GM21723 (cell line): ENCODE data around the gene SNAI3.

Experiments used
- ATAC-seq: cut with Tn5 transposase; IDR thresholded peaks from one replicate; pipeline ENCODE4 v1.9.1; 2021; ENCODE audit warnings: mild to moderate bottlenecking, moderate library complexity; ENCODE audit not compliant: unreplicated experiment

SNAI3 gene

DNA sequence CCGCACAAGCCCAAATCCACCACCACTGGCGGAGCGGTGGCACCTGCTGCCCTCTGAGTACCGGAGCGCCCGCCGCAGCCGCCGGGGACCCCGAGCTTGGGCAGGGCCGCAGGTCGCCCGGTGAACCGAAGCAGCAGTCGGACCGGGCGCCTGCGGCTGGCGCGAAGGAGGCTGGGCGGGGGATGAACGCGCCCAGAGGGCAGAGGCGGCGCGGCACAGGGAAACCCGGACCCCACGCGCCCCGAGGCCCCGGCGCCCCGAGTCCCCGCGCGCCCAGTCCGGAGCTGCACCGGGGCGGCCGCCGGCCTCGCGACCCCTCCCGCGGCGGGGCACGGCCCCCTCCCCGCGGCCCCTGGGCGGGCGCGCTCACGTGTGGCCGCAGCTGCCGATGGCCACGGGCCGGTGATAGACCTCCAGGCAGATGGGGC, 19.5 kb upstream of the SNAI3 start:
- ATAC-seq = peak; percentile 22

DNA sequence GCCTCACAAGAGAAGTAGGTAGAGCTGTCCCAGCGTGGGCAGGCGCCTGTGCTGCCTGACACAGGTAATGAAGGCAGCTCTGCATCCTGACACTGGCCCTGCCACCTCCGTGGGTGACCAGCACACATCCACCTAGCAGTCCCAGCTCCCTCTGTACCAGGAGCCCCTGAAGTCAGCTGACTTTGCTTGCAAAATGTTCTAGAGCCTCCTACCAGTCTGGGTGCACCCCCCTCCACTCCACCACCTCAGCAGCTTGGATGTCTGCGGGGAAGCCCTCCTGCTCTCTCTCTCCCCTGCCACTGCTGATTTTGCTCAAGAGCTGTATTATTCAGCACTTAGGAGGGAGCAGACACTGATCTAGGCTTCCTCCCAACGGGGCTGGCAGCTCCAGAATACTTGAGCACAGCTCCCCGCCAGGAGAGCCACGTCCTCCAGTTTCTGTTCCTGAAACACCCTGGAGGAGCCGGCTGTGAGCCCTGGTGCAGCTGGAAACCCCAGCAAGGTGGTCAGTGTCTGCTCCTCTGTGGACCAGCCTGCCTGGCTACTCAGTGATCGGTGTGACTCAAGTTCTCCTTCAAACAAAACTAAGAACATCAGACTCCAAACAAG, 18.9 kb upstream of the SNAI3 start:
- ATAC-seq = no peak

DNA sequence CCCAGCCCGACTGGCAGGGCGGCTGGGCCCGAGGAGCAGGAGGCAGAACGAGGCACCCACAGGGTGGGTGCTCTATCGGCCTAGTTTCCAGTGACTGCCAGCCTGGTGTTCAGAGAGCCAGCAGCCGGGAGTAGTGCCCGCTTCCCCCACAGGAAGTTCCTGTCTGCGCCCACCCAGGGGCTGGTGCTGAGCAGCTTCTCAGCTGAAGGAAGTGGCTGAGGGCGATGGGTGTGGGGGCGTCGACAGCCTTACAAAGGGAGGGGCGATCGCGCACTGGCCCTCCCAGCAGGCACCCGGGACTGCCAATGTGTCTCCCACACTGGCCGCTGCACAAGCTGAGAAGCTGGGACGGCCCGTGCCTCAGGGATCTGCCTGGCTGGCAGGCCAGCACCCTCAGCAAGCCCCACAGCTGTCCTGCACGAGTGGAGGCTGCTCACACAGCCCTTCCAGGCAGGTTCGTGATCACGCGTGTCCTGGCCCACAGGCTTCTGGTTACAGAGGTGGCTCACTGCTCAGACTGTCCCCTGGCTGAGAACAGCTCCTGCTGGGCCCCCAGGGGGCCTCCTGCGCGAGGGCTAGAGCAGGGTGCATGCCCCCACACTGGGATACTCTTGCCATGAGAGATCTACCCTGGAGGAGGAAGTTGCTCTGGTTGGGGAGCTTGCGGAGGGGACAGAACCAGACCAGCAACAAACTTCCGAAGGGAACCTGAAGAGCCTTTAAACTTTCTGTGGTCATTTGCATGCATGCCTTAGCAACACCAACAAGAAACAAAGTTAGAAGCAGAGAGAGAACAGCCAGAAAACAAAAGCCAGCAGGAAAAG, 17.4 kb upstream of the SNAI3 start:
- ATAC-seq = no peak

DNA sequence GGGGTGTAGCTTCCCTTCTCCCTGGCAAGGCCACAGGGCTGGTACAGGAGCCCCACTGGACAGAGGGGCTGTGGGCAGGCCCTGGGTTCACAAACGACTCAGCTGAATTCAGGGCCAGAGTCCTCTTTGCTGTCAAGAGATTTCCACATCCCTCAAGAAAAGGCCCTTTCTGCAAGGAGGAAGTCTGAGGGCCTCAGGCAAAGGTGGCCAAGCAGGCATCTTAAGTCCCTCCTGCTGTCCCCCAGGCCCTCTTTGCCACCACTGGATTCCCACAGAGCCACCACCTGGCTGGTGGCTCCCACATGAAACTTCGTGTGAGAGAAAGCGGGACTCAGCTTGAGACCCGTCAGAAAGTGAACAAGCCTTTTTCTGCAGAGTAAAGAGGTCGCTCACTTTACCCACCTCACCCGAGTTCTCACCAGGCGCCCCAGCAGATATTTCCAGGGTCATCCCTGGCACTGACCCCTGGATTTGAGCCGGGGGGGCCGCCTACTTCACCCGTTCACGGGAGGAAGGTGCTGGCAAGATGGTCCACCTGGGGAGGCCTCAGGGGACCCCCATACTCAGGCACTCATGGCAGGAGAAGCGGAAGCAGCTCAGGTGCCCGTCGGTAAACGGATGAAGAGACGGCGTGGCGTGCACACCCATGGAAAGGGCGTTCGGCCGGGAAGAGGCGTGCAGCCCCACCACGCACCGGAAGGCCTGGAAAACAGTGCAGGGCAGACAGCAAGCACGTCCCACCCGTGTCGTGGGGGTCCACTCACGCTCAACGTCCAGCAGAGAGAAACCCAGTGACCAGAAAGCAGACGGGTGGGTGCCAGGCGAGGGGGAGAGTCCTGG, 16.3 kb upstream of the SNAI3 start:
- no peak for ATAC-seq

DNA sequence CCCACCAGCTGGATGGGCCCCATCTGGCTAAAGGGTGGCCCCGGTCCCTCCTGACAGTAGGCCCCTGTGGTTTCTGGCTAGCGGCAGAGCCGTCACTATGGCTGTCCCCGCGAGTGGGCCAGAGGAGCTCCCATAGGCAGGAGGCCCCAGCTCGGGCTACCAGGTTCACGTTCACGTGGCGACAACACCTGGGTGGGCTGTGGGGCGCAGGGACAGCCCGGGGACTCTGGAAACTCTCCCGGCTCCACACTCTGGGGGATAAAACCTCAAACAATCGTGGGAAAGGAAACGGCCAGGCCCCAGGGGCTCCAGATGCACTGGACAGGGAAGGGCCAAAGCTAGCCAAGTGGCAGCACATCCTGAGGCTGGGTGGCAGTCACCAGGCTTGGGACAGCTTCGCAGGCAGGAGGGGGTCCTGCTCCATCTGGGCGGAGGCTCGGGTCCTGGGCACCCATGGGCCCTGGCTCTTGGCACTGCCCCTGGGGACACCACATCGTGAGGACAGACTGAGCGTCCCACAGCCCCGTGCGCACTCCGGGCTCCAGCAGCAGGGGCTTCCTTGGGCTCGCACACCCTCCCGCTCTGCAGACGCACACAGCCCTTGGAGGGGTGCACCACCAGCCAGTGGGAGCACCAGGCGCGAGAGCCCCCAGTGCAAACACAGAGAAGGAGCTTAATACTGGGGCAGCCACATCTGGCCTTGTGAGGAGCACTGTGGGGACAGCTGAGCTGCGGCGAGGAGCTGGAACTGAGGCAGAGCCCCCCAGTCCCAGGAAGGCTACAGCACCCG, 15.5 kb upstream of the SNAI3 start:
- ATAC-seq = no peak

DNA sequence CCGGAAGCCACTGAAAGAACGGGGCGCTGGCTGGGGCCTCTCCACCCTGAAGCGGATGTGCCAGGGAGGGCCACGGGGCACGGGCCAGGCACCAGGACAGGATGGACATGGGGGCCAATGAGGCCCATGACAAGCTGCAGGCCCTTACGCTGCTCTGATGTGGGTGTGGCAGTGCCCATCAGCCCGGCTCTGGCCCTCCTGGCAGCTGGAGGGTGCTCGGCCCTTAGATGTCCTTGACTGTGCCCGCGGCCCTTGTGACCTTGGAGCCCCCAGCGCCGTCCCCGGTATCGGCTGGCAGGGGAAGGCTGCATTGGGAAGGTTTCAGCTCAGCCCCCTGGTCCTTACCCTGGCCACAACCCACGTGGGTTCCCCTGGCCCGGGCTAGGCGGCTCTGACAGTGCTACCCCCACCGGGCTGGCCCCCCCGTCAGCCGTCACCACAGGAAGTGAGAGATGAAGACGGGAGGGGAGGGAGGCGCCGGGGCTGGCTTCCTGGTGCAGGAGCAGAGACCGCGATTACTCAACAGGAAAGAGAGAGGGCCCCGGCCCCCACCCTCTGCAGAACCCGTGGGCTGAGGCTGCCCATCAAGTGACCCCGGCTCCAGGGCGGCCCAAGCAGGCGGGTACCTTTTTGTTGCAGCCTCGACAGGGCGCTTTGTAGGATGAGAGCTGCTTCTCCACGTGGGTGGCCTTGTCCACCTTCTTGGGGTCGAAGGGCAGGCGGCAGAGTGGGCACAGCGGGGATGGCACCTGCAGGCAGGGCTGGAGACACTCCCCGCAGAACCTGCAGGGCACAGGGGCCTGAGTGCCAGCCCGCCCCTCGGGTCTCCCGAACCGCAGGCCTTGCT, 14.6 kb upstream of the SNAI3 start:
- ATAC-seq = peak; percentile 69

DNA sequence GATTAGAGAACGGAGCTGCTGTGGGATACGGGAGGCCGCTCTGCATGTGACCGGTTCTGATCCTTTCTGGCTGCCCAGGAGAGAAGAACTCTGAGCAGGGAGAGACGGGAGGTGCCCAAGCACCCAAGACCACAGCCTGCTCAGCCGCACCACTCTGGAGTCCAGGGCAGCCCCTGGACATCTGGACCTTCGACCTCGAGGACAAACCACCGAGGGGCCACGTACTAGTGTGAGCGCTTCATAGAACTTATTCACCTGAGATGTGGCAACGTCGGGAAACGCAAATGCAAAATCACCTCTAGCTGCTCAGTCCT, 14.0 kb upstream of the SNAI3 start:
- ATAC-seq = no peak

DNA sequence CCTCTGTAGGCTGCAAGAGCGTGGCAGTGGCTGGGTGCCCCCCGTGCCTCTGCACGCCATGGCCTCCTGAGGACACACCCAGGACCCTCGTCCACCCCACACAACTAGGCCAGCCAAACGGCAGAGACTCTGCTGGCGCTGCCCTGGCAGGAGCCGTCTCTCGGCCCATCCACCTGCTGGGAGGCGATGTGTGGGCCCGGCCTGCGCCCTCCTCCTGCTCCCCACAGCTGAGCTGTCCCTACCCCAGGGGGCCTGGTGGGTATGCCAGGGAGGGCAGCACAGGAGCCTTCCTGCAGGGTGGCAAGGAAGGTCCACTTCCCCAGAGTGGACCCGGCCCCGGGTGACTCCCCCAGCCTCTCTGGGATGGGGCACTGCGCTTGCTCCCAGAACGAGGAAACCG, 12.9 kb upstream of the SNAI3 start:
- ATAC-seq = no peak

DNA sequence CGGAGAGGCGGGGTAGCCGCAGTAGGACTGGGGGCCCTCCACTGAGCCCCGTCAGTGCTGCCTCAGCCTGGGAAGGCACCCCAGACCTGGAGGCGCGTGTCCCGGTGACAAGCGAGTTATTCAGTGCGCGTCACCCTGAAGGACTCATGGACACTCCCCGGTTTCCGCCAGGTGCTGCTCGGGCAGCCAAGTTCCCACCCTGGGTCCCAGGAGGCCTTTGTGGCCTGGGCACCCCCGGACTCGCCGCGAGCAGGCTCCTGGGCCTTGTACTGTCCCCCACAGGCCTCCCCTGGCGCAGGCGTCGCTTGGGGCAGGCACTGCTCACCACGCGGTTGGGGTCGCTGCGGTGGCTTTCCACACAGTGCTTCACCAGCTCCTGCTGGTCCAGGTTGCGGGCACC, 12.3 kb upstream of the SNAI3 start:
- no peak for ATAC-seq

DNA sequence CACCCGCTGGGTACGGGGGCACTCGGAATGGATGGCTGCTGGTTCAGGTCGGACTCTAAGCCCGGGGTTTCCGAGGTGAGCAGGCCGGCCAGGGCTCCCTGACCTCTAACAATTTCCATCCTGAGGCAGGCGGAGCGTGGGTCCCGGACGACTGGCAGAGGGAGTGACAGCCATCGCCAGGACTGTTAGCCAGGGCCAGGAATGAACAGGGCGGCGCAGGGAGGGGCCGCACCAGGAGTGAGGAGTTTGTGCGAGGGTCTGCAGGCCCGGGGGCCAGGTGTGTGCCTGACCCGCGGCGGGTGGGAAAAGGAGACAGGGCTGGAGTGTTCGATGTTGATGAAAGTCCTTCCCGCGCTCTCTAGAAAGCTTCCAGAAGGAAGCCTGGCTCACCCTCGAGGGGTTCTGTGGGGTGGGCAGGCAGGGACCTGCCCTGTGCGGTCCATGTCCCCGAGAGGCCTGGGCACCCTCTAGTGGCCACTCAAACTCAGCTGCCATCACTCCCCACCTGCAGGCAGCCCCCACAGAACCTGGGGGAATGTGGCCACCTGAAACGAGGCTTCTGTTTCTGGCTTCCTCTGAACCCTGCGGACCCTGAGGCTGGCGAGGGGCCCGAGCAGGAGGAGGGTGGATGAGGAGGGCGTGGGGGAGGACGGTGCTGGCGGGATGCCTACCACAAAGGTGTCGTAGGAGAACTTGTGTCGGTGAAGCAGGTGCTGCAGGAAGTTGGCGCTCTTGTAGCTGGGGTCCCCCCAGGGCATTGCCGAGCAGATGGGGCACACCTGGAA, 11.7 kb upstream of the SNAI3 start:
- ATAC-seq = no peak

DNA sequence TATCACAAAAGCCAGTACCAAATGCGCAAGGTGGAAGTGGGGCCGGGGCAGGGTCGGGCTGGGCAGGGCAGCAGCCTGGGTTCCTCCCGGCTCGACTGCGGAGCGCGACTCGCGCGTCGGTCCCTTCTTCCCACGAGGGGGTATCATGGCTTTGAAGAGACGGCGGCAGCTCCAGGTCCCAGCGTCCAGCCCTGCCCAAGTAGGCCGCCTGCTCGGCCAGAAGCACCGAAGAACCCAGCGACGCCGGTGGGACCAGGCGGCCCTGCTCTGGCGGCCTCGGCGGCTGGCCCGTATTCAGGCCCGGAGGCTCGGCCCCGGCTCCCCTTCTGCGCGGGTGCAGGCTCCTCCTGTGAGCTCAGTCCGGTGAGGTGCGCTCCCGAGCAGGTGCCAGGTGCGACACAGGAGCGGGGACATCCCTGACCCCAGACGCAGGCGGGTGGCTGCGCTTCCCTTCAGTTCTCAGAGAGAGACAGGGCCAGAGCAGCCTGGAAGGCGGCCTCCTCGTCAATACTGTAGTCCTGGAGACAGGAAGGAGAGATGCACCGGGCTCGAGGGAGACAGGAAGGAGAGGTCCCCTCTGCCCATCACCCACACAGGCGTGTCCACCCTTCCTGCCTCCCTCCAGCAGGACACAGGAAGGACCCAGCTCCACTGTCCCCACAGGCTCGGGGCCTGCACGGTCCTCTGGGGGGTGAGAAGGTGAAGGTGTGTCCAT, 11.0 kb upstream of the SNAI3 start:
- no peak for ATAC-seq

DNA sequence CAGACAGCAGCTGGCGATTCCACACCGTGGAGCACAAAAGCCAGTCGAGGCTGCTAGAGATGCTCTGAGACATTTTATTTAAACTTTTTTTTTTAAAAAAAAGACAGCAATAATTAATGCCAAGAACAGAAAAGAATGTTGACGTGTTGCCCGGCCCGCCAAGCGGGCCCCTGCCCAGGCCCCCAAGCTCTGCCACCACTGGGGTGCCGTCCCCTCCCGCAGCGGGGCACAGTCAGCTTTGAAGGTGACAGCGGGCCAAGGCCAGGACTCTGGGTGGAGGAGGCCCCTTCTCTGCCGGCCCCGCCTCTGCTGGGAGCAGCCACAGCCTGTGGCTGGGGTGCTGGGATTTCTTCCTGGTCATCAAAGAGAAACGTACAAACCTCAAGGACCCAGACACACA, 10.1 kb upstream of the SNAI3 start:
- no peak for ATAC-seq

DNA sequence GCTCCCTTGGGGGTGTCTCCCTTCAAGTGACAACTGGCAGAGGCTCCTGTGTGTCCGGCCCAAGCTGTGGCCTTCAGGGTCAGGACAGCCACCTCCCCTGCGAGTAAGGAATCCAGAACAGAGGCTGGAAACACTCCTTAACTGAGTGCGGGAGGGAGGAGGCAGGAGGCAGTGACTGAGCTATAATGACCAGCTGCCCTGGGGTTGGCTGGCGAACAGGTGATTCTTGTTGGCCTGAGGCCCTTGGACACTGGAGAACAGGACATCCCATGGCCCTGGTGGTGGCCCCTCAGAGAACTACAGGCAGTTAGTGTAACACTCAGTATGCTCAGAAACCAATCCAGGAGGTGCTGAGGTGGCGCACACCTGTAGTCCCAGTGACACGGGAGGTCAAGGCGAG, 9.4 kb upstream of the SNAI3 start:
- ATAC-seq = no peak

DNA sequence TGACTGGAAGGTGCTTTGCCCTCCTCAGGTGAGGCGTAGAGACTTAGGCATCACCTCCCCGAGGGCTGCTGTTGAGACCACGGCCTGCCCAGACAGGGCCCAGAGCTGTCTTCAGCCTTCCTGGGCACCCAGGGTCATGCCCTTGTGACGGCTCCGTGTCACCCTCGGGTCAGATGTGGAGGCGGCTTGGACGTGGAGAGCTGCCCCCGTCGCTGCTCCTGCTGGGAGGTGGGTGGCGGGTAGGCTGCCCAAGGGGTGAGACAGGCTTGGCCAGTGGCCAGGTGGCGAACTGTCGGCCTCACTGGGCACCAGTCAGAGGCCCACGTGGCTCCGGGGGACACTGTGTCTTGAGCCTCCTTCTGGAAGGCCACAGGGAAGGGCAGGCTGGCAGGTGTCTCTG, 8.9 kb upstream of the SNAI3 start:
- ATAC-seq = no peak

DNA sequence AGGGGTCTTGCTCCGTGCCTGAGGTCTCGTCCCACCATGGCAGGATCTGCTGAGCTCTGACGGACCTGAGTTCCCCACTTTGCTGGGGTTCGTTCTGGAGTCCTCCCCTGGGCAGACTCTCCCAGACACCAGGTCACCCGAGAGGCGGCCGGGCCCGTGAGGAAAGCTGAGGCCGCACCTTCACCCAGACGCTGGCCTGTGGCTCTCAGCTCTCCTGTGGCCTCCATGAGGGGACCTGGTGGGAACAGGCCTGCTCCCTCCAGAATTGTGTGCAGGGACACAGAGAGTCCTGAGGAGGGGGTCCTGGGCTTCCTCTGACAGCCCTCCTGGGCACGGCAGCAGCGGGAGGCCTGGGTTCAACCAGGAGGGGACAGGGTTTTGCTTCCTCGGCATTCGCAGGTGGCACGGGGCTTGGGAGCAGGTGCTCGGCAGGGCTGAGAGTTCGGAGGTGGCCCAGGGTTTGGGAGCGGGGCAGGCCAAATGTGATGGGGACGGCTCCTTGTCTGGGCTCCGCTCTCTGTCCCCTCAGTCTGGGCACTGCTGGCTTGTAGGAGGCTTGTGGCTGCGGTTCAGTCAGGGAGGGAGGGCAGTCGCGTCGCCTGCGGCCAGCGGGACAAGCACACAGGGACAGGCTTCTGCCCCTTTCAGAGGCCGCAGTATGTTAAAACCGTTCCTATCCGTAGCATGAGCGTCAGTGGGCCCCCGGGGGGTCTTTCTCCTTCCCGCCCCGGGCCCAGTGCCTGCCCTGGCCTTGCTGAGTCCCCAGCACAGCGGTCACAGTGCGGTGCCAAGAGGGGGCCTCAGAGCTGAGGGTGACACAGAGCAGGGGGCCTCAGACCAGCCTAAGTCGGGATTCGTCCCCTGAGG, 8.1 kb upstream of the SNAI3 start:
- no peak for ATAC-seq

DNA sequence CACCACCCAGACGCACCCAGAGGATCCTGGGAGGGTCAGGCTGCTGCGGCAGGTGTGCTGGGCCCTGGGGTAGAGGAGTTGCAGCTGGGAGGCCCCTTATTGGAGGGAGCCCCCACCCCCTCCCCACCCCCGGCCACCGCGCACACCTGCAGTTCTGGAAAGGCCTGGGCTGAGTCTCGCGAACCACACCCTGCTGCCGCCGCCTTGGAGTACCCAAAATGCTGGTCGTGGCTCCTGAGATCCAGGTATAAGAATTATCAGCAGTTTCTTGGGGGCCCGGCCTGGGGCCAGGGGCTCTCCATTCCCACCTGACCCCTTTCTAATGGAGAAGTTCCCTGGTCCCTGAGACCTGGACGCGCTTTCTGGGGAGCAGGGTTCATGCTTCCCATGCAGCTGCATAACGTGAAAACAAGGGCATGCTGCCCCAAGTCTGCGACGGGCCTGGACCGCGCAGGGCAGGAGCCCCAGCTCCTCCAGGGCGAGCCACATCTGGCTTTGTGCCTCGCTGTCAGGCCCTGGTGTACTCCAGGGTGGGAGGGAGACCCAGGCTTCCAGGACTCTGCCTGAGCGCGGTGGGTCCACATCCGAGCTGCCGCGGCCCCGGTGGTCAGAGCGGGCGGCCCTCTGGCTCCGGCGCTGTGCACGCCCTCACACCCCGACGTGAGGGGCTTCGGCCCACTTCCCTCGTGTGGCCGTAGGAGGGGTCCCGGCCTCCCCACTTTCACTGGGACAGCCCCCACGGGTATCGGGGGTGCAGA, 7.3 kb upstream of the SNAI3 start:
- ATAC-seq = no peak

DNA sequence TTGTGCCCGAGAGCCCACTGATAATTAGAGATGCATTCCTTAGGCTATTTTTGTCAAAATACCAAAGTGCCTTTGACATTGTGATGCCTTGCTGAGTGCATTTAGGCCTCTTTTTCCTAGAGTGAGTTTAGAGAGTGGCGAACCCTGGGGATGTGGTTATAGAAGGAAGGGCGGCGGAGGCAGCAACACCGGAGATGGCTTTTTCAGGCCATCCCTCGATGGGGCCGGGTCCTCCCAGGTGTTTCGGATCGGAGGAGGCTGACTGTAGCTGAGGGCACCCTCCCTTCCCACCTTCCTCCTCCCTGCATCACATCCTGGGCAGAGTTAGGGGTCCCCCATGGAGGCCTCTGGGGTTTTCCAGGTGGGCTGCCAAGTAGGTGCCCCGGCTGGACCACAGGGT, 6.6 kb upstream of the SNAI3 start:
- no peak for ATAC-seq
